SK-N-SH (cell line): ENCODE measurements around the gene MPC1. TPM values are rescaled to one million over a fixed set of nuclear protein-coding genes. Genes with fewer than 3 reads are reported as not detected.
"Not testable (repeated sequence)": the region's sequence is repeated elsewhere in the genome, so short reads cannot be mapped to it uniquely, and the experiment has no call there.

Source experiments
- CTCF ChIA-PET: fragments of 300-600, 350-600 bp; formaldehyde crosslinking; extraction: SDS; loops from one replicate; lab custom pipeline; 2021; lab: Yijun Ruan, JAX
- POLR2A ChIA-PET: fragments of 350-600 bp; sonication (Branson Sonifier 250); formaldehyde crosslinking; extraction: SDS; loops from one replicate; lab custom pipeline; 2020; ENCODE audit warnings: antibody characterized with exemption, inconsistent platforms; lab: Yijun Ruan, JAX
- DNase-seq: peaks from one replicate; pipeline ENCODE4 v3.0.0; 2012
- H2AFZ ChIP-seq: fragments of 200-600 bp; sonication (generic); 2 replicates; pipeline ENCODE4 v1.8.1; 2016; ENCODE audit warnings: antibody characterized with exemption, mild to moderate bottlenecking, low read depth
- H3F3A ChIP-seq: fragments of 200-600 bp; sonication (generic); replicated peaks from 2 replicates; pipeline ENCODE3; 2016; ENCODE audit warnings: antibody characterized with exemption, mild to moderate bottlenecking; ENCODE audit not compliant: insufficient read depth
- H3K27ac ChIP-seq, 2 experiments: fragments of 200-500 bp in 1 of 2; fragments of 200-600 bp in 1 of 2; sonication (Bioruptor generic) in 1 of 2; sonication (generic), shearing (Covaris generic) in 1 of 2; 2 replicates each; pipeline versions ENCODE4 v1.5.1 to v1.6.1; 2014 to 2016; ENCODE audit warnings: low read depth in 2 of 2, inconsistent platforms in 1 of 2, low read length in 1 of 2, mild to moderate bottlenecking in 1 of 2, mixed read lengths in 1 of 2
- H3K27me3 ChIP-seq: fragments of 200-600 bp; sonication (generic), shearing (Covaris generic); 2 replicates; pipeline ENCODE4 v1.6.1; 2016; ENCODE audit warnings: mixed run types; ENCODE audit not compliant: insufficient read depth
- H3K36me3 ChIP-seq, 2 experiments: fragments of 200-500 bp in 1 of 2; fragments of 200-600 bp in 1 of 2; sonication (Bioruptor generic) in 1 of 2; sonication (generic) in 1 of 2; replicated peaks in 1 of 2; 2 replicates each; pipeline versions ENCODE3 to v1.5.1; 2014 to 2016; ENCODE audit warnings: low read length in 1 of 2, mild to moderate bottlenecking in 1 of 2; ENCODE audit not compliant: insufficient read depth in 2 of 2, control insufficient read depth in 1 of 2
- H3K4me1 ChIP-seq, 2 experiments: fragments of 200-500 bp in 1 of 2; fragments of 200-600 bp in 1 of 2; sonication (Bioruptor generic) in 1 of 2; sonication (generic), shearing (Covaris generic) in 1 of 2; 2 replicates each; pipeline versions ENCODE4 v1.5.1 to v1.6.1; 2014 to 2016; ENCODE audit warnings: low read depth in 1 of 2, low read length in 1 of 2, mixed run types in 1 of 2; ENCODE audit not compliant: insufficient read depth in 2 of 2, control insufficient read depth in 1 of 2
- H3K4me2 ChIP-seq: fragments of 200-600 bp; sonication (generic), shearing (Covaris generic); 2 replicates; pipeline ENCODE4 v1.6.1; 2017; ENCODE audit warnings: mixed run types
- H3K4me3 ChIP-seq, 2 experiments: fragments of 200-500 bp in 1 of 2; fragments of 200-600 bp in 1 of 2; sonication (Bioruptor generic) in 1 of 2; sonication (generic), shearing (Covaris generic) in 1 of 2; 2 replicates each; pipeline versions ENCODE4 v1.5.1 to v1.8.1; 2014 to 2016; ENCODE audit warnings: low read depth in 2 of 2, inconsistent platforms in 1 of 2, low read length in 1 of 2, mild to moderate bottlenecking in 1 of 2, mixed read lengths in 1 of 2, moderate library complexity in 1 of 2
- H3K79me2 ChIP-seq: fragments of 200-600 bp; sonication (generic); 2 replicates; pipeline ENCODE4 v1.8.1; 2017; ENCODE audit warnings: mild to moderate bottlenecking; ENCODE audit not compliant: insufficient read depth
- H3K9ac ChIP-seq: fragments of 200-600 bp; sonication (generic); 2 replicates; pipeline ENCODE4 v1.6.1; 2017; ENCODE audit warnings: mixed run types
- H3K9me2 ChIP-seq: fragments of 200-600 bp; sonication (generic); 2 replicates; pipeline ENCODE4 v1.6.1; 2017; ENCODE audit warnings: mixed run types
- H3K9me3 ChIP-seq: fragments of 200-600 bp; sonication (generic); 2 replicates; pipeline ENCODE4 v1.6.1; 2017; ENCODE audit warnings: mixed run types, mild to moderate bottlenecking, moderate library complexity
- H4K20me1 ChIP-seq: fragments of 200-600 bp; sonication (generic); 2 replicates; pipeline ENCODE4 v1.6.1; 2017; ENCODE audit warnings: mild to moderate bottlenecking, mixed run types; ENCODE audit not compliant: insufficient read depth
- CHD2 ChIP-seq: fragments of 150-350 bp; IDR thresholded peaks from 2 replicates; pipeline ENCODE4 v1.6.1; 2018; ENCODE audit warnings: low read length; ENCODE audit not compliant: partially characterized antibody
- ELF1 ChIP-seq: IDR thresholded peaks from 2 replicates; pipeline ENCODE4 v1.4.0; 2012
- EP300 ChIP-seq, 2 experiments: IDR thresholded peaks; 2 replicates each; pipeline versions ENCODE4 v1.4.0 to v1.6.1; 2012; ENCODE audit warnings: borderline replicate concordance in 1 of 2, low read depth in 1 of 2, low read length in 1 of 2
- EZH2phosphoT487 ChIP-seq: fragments of 200-600 bp; sonication (generic); IDR thresholded peaks from 2 replicates; pipeline ENCODE4 v1.6.1; 2017; ENCODE audit warnings: low read depth, mixed run types, mild to moderate bottlenecking, antibody characterized with exemption, moderate library complexity, borderline replicate concordance
- FOXJ3 ChIP-seq: sonication (generic); formaldehyde crosslinking; IDR thresholded peaks from 2 replicates; pipeline ENCODE4 v1.5.1; 2020; ENCODE audit warnings: mild to moderate bottlenecking, missing genetic modification reagents
- FOXM1 ChIP-seq: IDR thresholded peaks from 2 replicates; pipeline ENCODE4 v1.4.0; 2012; ENCODE audit warnings: low read depth, mild to moderate bottlenecking
- RAD21 ChIP-seq: IDR thresholded peaks from 2 replicates; pipeline ENCODE4 v1.6.1; 2012; ENCODE audit warnings: mild to moderate bottlenecking, low read length
- RFX5 ChIP-seq: IDR thresholded peaks from 2 replicates; pipeline ENCODE4 v1.6.1; 2012; ENCODE audit warnings: mild to moderate bottlenecking, improper control_type of control experiment, low read length
- RXRA ChIP-seq: IDR thresholded peaks from 2 replicates; pipeline ENCODE4 v1.4.0; 2012; ENCODE audit warnings: low read depth, mild to moderate bottlenecking, borderline replicate concordance
- TEAD4 ChIP-seq: IDR thresholded peaks from 2 replicates; pipeline ENCODE4 v1.4.0; 2012; ENCODE audit warnings: mild to moderate bottlenecking, borderline replicate concordance; ENCODE audit not compliant: insufficient read depth
- WGBS: methylation state at CpG from one replicate; pipeline ENCODE4 v1.1.6; 2017; ENCODE audit warnings: low lambda C conversion rate; 5-methylcytosine and 5-hydroxymethylcytosine counted together
- polyA plus RNA-seq, 3 experiments: library from polyadenylated mRNA; depleted of rRNA; stranded (reverse); fragments of >200 nt; gene quantifications; 2 replicates each; pipeline ENCODE4 v1.2.3, GENCODE V29; 2012
- TF ChIP-seq, protein P1 (sequence below): IDR thresholded peaks from 2 replicates; pipeline ENCODE4 v1.6.1; 2012; ENCODE audit warnings: mild to moderate bottlenecking, low read depth, low read length, moderate library complexity
- TF ChIP-seq, protein P2 (sequence below): fragments of 200-600 bp; sonication (generic); IDR thresholded peaks from 2 replicates; pipeline ENCODE4 v1.6.1; 2017; ENCODE audit warnings: antibody characterized with exemption, mild to moderate bottlenecking, moderate library complexity

The MPC1 gene
- polyA plus RNA-seq, 1 of the 3 experiments (the other 2 are of a cell fraction): 13.6 TPM

DNA sequence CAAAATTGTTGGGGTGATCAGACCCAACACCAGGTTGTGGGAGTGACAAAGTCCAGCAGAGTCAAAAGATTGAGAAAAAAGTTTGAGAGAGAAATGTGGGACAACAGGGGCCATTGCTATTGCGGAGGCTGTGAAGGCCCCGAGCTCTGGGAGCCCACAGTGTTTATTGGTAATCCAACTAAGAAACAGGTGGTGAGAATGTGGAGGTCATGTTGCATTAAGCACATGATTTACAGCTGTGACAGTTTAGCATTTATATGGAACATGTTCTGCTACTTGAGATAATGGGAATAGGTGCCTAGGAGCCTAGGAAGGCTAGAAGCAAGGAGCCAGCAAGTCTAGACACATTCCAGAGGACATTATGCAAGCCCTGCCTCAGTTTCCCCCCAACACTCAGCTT lies 37.8 kb downstream of the MPC1 start:
- H3K4me3 ChIP-seq, H4K20me1 ChIP-seq, H3K4me2 ChIP-seq, DNase-seq, H3K36me3 ChIP-seq, H3F3A ChIP-seq, H3K27ac ChIP-seq, H3K9me2 ChIP-seq, H3K27me3 ChIP-seq, POLR2A ChIA-PET, H3K9ac ChIP-seq, H3K9me3 ChIP-seq, H2AFZ ChIP-seq: not testable (repeated sequence)
- CTCF ChIA-PET: interaction anchor here (2.0 kb wide), 1 partner anchor 37 kb away, joined by 5 read pairs; no protein-coding TSS in a partner anchor
- H3K4me1 ChIP-seq: peaks cover 4 to 13% of the 10 kb centered on the region in 2 experiments; a peak in 2 of 4 replicates
- 96% methylated on average over 2 of the region's 2 CpGs for WGBS
- peaks cover 29% of the 10 kb centered on the region for H3K79me2 ChIP-seq

DNA sequence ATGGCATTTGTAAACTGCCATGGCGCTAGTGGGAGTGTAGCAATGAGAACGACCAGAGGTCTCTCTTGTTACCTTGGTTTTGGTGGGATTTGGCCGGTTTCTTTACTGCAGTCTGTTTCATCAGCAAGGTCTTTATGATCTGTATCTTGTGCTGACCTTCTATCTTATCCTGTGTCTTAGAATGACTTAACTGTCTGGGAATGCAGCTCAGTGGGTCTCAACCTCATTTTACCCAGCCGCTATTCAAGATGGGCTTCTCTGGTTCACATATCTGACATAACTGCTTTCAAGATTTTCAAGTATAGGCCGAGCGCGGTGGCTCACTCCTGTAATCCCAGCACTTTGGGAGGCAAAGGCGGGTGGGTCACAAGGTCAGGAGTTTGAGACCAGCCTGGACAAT lies 38.5 kb downstream of the MPC1 start:
- Histone ChIP-seq H3K4me3 (no peak overlapping the region), H3K9me3 (no peaks in the 10 kb centered on the region), H3K27ac (no peak overlapping the region), H3K4me1 (peaks cover 4 to 16% of the 10 kb centered on the region in 2 experiments; a peak in 2 of 4 replicates), H3K9ac (no peak overlapping the region), H2AFZ (no peak overlapping the region), H3F3A (no peaks in the 10 kb centered on the region), H3K27me3 (no peaks in the 10 kb centered on the region), H3K79me2 (peaks cover 36% of the 10 kb centered on the region), H3K4me2 (no peak overlapping the region), H3K36me3 (no peaks in the 10 kb centered on the region), H4K20me1 (peaks cover 15% of the 10 kb centered on the region), H3K9me2 (no peaks in the 10 kb centered on the region)
- TF ChIP-seq, protein P1, sequence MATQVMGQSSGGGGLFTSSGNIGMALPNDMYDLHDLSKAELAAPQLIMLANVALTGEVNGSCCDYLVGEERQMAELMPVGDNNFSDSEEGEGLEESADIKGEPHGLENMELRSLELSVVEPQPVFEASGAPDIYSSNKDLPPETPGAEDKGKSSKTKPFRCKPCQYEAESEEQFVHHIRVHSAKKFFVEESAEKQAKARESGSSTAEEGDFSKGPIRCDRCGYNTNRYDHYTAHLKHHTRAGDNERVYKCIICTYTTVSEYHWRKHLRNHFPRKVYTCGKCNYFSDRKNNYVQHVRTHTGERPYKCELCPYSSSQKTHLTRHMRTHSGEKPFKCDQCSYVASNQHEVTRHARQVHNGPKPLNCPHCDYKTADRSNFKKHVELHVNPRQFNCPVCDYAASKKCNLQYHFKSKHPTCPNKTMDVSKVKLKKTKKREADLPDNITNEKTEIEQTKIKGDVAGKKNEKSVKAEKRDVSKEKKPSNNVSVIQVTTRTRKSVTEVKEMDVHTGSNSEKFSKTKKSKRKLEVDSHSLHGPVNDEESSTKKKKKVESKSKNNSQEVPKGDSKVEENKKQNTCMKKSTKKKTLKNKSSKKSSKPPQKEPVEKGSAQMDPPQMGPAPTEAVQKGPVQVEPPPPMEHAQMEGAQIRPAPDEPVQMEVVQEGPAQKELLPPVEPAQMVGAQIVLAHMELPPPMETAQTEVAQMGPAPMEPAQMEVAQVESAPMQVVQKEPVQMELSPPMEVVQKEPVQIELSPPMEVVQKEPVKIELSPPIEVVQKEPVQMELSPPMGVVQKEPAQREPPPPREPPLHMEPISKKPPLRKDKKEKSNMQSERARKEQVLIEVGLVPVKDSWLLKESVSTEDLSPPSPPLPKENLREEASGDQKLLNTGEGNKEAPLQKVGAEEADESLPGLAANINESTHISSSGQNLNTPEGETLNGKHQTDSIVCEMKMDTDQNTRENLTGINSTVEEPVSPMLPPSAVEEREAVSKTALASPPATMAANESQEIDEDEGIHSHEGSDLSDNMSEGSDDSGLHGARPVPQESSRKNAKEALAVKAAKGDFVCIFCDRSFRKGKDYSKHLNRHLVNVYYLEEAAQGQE: no peak
- TF ChIP-seq, protein P2, sequence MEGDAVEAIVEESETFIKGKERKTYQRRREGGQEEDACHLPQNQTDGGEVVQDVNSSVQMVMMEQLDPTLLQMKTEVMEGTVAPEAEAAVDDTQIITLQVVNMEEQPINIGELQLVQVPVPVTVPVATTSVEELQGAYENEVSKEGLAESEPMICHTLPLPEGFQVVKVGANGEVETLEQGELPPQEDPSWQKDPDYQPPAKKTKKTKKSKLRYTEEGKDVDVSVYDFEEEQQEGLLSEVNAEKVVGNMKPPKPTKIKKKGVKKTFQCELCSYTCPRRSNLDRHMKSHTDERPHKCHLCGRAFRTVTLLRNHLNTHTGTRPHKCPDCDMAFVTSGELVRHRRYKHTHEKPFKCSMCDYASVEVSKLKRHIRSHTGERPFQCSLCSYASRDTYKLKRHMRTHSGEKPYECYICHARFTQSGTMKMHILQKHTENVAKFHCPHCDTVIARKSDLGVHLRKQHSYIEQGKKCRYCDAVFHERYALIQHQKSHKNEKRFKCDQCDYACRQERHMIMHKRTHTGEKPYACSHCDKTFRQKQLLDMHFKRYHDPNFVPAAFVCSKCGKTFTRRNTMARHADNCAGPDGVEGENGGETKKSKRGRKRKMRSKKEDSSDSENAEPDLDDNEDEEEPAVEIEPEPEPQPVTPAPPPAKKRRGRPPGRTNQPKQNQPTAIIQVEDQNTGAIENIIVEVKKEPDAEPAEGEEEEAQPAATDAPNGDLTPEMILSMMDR: no peak
- no peak for TF ChIP-seq CHD2
- no peak for TF ChIP-seq EZH2phosphoT487
- TF ChIP-seq FOXJ3 (CRISPR knock-in tag): no peak
- no peak for TF ChIP-seq FOXM1
- no peak for TF ChIP-seq RXRA
- TF ChIP-seq ELF1: no peak
- TF ChIP-seq RAD21: no peak
- no peak for TF ChIP-seq TEAD4
- no peak for TF ChIP-seq EP300 (IDR thresholded peaks at IDR 0.05; ENCODE audit: borderline replicate concordance in 1 of 2, low read depth in 1 of 2, low read length in 1 of 2)
- no peak for TF ChIP-seq RFX5
- DNase-seq: no peak
- 98% methylated on average over 8 of the region's 8 CpGs for WGBS
- CTCF ChIA-PET: interaction anchor here (2.0 kb wide), 1 partner anchor 38 kb away, joined by 5 read pairs; no protein-coding TSS in a partner anchor
- POLR2A ChIA-PET: no interaction called here
